Metanephros (tissue), 2 donors: ENCODE measurements around the gene EIF2S1. TPM values are rescaled to one million over a fixed set of nuclear protein-coding genes. Genes with fewer than 3 reads are reported as not detected.

ENCODE experiments used
- small RNA-seq: library from RNA; depleted of rRNA; stranded (forward); fragments of <200 nt; gene quantifications from one replicate; pipeline ENCODE3, GENCODE V24; 2014; ENCODE audit warnings: low replicate concordance
- total RNA-seq: library from RNA; depleted of rRNA; stranded (reverse); fragments of >200 nt; gene quantifications from one replicate; pipeline ENCODE4 v1.2.3, GENCODE V29; 2014

Gene EIF2S1
- 47.0 TPM for total RNA-seq

GRCh38 chr14:67359775-67360469 is at the start of gene EIF2S1, which contains the start of gene ATP6V1D:
Gene EIF2S1 (plus strand): TSS chr14:67360328. CDS start chr14:67364768, 4,440 bp downstream.
Gene ATP6V1D (minus strand): TSS chr14:67359804. CDS start chr14:67359698, 106 bp downstream.

GRCh38 chr14:67411820-67412421 is 51.8 kb downstream of the EIF2S1 start, which contains the start of gene PLEK2:
Gene PLEK2 (minus strand): TSS chr14:67412165. CDS start chr14:67412059, 106 bp downstream.

Small RNA genes within 50 kb of the gene (small RNA-seq; reads per million reads assigned to genes)
- not detected for gene RF00019

Other genes starting within 250 kb of the EIF2S1 start
- gene GARIN2, start 170.9 kb upstream of the EIF2S1 start, total RNA-seq = 0.23 TPM
- 82.5 TPM for gene PALS1, start 118.9 kb upstream of the EIF2S1 start, total RNA-seq
- gene ATP6V1D, start 524 bp upstream of the EIF2S1 start, total RNA-seq = 77.5 TPM
- 1.3 TPM for gene PLEK2, start 51.8 kb downstream of the EIF2S1 start, total RNA-seq
- 2.5 TPM for gene TMEM229B, start 128.4 kb downstream of the EIF2S1 start, total RNA-seq
- 18.6 TPM for gene PLEKHH1, start 173.0 kb downstream of the EIF2S1 start, total RNA-seq
- 42.2 TPM for gene PIGH, start 239.9 kb downstream of the EIF2S1 start, total RNA-seq